NCI-H1436 treated with DMSO at 0.1 percent for 48 hours (cell line): ENCODE results near the gene PLXNA2.

ENCODE experiments used
- DNase-seq: peaks from one replicate; lab custom pipeline; 2025; lab: John Stamatoyannopoulos, UW

PLXNA2 gene

GRCh38 chr1:208061632-208062031, 182.6 kb downstream of the PLXNA2 start:
- DNase-seq, result no peak

- DNase-seq, result no peak
These were observed 183.1 kb downstream of the PLXNA2 start for GRCh38 chr1:208061118-208061517.

- no peak for DNase-seq
These were observed 183.8 kb downstream of the PLXNA2 start for GRCh38 chr1:208060215-208060869.

GRCh38 chr1:208059409-208060001, 184.7 kb downstream of the PLXNA2 start:
- no peak for DNase-seq

GRCh38 chr1:208058756-208059155, 185.4 kb downstream of the PLXNA2 start:
- no peak for DNase-seq

- DNase-seq, result no peak
These were observed 185.9 kb downstream of the PLXNA2 start for GRCh38 chr1:208058267-208058666.

- no peak for DNase-seq
These were observed 187.1 kb downstream of the PLXNA2 start for GRCh38 chr1:208057056-208057455.

GRCh38 chr1:208055535-208055934, 188.6 kb downstream of the PLXNA2 start:
- DNase-seq, result no peak

- DNase-seq, result no peak
These were observed 189.2 kb downstream of the PLXNA2 start for GRCh38 chr1:208054911-208055379.

- no peak for DNase-seq
These were observed 189.7 kb downstream of the PLXNA2 start for GRCh38 chr1:208054485-208054884.

GRCh38 chr1:208053661-208054060, 190.5 kb downstream of the PLXNA2 start:
- DNase-seq, result no peak

GRCh38 chr1:208052926-208053407, 191.2 kb downstream of the PLXNA2 start:
- DNase-seq, result no peak

GRCh38 chr1:208052135-208052534, 192.0 kb downstream of the PLXNA2 start:
- DNase-seq, result no peak

- no peak for DNase-seq
These were observed 192.5 kb downstream of the PLXNA2 start for GRCh38 chr1:208051651-208052050.

- no peak for DNase-seq
These were observed 195.3 kb downstream of the PLXNA2 start for GRCh38 chr1:208048904-208049303.

- DNase-seq, result no peak
These were observed 196.2 kb downstream of the PLXNA2 start for GRCh38 chr1:208047975-208048374.

GRCh38 chr1:208047476-208047934, 196.7 kb downstream of the PLXNA2 start:
- DNase-seq, result no peak

GRCh38 chr1:208045463-208046260, 198.5 kb downstream of the PLXNA2 start:
- DNase-seq, result no peak

- DNase-seq, result no peak
These were observed 199.4 kb downstream of the PLXNA2 start for GRCh38 chr1:208044589-208045462.

GRCh38 chr1:208043691-208044181, 200.4 kb downstream of the PLXNA2 start:
- DNase-seq, result no peak

GRCh38 chr1:208042868-208043267, 201.3 kb downstream of the PLXNA2 start:
- DNase-seq, result no peak
